Stomach (tissue), 4 donors: ENCODE measurements around the gene ADAM12.

ENCODE experiments used
- EP300 ChIP-seq: sonication (generic); formaldehyde crosslinking; IDR thresholded peaks from one replicate; pipeline ENCODE4 v1.6.1; 2017; ENCODE audit warnings: antibody characterized with exemption
- POLR2A ChIP-seq, 4 donors: fragments of 450-650 bp; IDR thresholded peaks; one replicate each; pipeline ENCODE4 v1.6.1; 2016; ENCODE audit warnings: antibody characterized with exemption in 4 of 4, control low read depth in 2 of 4, mild to moderate bottlenecking in 1 of 4, moderate library complexity in 1 of 4
- POLR2AphosphoS5 ChIP-seq, 3 donors: sonication (generic); formaldehyde crosslinking; IDR thresholded peaks; one replicate each; pipeline ENCODE4 v1.6.1; 2016; ENCODE audit warnings: antibody characterized with exemption in 3 of 3
- TF ChIP-seq, protein P1 (sequence below), 7 experiments: fragments of 450-650 bp in 4 of 7; fragments of 200-600 bp in 3 of 7; sonication (generic) in 3 of 7; IDR thresholded peaks; one replicate each; pipeline ENCODE4 v1.5.1; 2016 to 2019; ENCODE audit warnings: antibody characterized with exemption in 7 of 7, control low read depth in 2 of 7, mild to moderate bottlenecking in 1 of 7

DNA sequence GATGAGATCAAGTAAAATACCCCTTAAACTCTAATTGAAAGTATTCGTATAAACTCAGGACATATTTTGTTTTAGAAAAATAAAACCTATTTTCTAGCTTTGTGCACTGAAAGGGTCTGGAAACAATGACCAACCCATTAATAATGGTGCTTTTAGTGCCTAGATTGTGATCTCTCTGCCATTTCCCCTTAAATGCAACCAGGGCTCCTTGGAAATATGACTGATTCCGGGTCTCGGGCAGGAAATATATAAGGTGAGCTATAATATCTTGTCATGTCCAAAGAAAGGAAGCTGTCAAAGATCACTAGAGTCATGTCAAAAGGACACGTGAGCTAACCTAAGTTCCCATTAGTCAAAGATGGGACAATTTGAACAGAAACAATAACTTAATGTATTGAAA, 12.4 kb upstream of the ADAM12 start:
- TF ChIP-seq POLR2A (IDR thresholded peaks at IDR 0.05) (no peak), POLR2AphosphoS5 (IDR thresholded peaks at IDR 0.05) (no peak), EP300 (no peak)
- TF ChIP-seq, protein P1, sequence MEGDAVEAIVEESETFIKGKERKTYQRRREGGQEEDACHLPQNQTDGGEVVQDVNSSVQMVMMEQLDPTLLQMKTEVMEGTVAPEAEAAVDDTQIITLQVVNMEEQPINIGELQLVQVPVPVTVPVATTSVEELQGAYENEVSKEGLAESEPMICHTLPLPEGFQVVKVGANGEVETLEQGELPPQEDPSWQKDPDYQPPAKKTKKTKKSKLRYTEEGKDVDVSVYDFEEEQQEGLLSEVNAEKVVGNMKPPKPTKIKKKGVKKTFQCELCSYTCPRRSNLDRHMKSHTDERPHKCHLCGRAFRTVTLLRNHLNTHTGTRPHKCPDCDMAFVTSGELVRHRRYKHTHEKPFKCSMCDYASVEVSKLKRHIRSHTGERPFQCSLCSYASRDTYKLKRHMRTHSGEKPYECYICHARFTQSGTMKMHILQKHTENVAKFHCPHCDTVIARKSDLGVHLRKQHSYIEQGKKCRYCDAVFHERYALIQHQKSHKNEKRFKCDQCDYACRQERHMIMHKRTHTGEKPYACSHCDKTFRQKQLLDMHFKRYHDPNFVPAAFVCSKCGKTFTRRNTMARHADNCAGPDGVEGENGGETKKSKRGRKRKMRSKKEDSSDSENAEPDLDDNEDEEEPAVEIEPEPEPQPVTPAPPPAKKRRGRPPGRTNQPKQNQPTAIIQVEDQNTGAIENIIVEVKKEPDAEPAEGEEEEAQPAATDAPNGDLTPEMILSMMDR (IDR thresholded peaks at IDR 0.05), result no peak
